SH-SY5Y (cell line): ENCODE data around the gene DOCK2.
A peak's percentile ranks its signal among the peaks of the same experiment; 100 is the strongest.

Experiments
- GATA2 ChIP-seq: IDR thresholded peaks from 2 replicates; pipeline ENCODE4 v1.6.1; 2011; ENCODE audit warnings: mild to moderate bottlenecking, low read depth, low read length
- GATA3 ChIP-seq: IDR thresholded peaks from 2 replicates; pipeline ENCODE4 v1.6.1; 2011; ENCODE audit warnings: low read depth, mild to moderate bottlenecking, low read length, moderate library complexity

The DOCK2 gene

DNA sequence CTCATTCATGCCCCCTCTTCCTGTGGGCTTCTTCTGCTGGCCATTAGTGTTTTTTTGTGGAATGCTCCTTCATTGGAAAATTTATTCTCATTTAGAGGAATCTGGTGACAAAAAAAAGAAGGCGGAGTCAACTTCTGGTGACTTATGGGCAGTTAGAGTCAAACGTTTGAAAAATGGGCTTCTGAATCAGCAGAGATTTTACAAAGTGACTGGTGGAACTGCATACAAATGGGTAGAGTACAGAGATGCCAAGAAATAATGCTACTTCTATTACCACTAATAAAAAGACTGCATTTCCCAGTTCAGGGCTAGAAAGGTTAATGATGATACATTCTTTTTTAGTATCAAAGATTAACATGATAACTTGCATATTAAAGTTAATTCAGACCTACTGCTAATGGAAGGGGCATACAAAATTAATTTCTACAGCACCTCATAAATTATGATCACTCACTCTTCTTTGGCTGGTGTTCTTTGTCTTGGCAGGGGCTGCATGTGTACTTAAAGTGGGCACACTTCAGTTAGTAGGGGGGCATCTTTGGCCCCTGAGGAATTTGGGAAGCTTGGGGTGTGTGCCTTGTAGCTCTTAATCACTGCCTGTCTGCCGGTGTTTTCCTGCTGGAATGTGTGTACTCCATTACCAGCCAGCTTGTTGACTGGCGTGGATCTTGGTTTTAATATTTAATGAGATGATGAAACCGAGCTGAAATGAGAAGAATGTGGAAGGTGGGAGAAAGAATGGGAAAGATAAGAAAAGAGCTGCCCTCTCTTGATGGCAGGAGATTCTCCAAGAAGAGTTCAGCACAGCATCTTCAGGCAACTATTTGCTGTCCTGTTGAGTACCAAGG, 148.9 kb downstream of the DOCK2 start:
- TF ChIP-seq GATA3: no peak
- TF ChIP-seq GATA2: no peak

- TF ChIP-seq GATA3 (no peak), GATA2 (no peak)
Observed at GRCh38 chr5:169788168-169788567, 151.1 kb downstream of the DOCK2 start.

GRCh38 chr5:169789417-169789940, 152.4 kb downstream of the DOCK2 start:
- no peak for TF ChIP-seq GATA3
- no peak for TF ChIP-seq GATA2

GRCh38 chr5:169791251-169791650, 154.2 kb downstream of the DOCK2 start:
- TF ChIP-seq GATA3 (no peak), GATA2 (no peak)

- no peak for TF ChIP-seq GATA3
Observed at GRCh38 chr5:169795338-169795737, 158.3 kb downstream of the DOCK2 start.

DNA sequence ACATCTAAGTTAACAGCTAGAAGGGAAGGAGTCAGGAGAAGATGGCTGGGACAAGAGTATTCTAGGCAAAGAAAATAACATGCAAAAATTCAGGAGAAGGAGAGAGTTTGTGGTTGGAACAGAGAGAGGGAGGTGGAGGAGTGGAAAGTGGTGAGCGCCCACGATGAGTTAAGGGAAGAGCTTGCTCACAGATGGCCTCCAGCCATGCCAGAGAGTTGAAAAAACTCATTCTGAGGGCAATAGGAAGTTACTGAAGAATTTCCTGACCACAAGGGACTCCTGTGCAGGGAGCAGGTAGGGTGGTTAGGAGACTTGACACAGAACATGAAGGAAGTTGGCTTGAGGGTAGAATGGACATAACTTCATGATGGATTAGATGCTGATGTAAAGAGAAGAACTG, 159.7 kb downstream of the DOCK2 start:
- TF ChIP-seq GATA2 (no peak), GATA3 (no peak)

GRCh38 chr5:169797577-169797976, 160.5 kb downstream of the DOCK2 start:
- no peak for TF ChIP-seq GATA2
- TF ChIP-seq GATA3: no peak

GRCh38 chr5:169798438-169798837, 161.4 kb downstream of the DOCK2 start:
- no peak for TF ChIP-seq GATA3
- no peak for TF ChIP-seq GATA2

DNA sequence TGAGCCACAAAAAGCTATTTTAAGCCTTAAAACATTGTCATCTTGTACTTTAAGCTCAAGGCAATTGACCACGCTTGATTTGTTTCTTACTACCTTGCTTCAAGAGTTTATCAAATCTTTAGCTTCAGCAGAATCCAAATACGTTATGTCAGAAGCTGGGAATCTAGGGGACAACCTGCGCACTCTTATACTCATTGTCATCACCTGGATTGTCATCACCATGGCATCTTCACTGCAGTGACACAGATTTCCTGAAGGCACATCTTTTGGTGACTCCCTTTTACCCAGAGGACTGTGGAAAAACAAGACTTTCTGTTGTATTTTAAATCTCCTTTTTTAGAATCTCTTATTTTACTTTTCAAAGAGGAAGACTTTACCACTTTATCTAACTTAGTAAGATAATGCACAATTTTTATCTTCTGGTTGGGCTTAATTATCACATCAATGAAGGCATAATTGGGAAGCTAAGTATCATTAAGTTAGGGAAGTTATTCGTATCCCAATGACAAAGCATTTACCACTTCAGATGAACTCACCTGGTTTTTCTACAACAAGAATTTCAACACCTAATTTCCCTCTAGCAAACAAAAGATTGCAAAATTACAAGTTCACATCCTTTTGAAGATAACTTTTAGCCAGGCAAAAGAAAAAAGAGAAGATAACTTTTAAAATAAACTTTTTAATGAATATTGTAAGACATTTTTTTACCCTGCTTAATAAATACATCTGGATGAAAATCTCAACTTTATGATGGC, 162.0 kb downstream of the DOCK2 start:
- TF ChIP-seq GATA3: no peak
- TF ChIP-seq GATA2: no peak

- TF ChIP-seq GATA3 (no peak), GATA2 (no peak)
Observed at GRCh38 chr5:169801324-169801777, 164.3 kb downstream of the DOCK2 start.

- TF ChIP-seq GATA3 (no peak), GATA2 (no peak)
Observed at GRCh38 chr5:169801781-169802180, 164.7 kb downstream of the DOCK2 start.

GRCh38 chr5:169803077-169803981, 166.3 kb downstream of the DOCK2 start:
- TF ChIP-seq GATA2 (peak; percentile 63), GATA3 (peak; percentile 59)

DNA sequence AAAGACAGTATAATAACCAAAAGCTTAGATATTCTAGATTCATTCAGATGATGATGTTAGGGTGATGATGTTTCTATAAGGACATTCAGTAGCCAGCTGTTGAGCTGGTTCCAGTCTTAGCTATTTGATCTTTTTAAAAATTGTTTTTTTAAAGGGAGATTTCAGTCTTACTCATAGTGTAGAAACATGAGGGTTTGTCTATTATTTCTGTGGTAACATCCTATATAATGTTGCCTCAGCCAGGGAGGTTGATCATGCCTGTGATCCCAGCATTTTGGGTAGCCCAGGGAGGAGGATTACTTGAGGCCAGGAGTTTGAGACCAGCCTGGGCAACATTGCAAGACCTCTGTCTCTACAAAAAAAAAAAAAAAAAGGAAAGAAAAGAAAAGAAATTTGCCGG, 167.8 kb downstream of the DOCK2 start:
- TF ChIP-seq GATA2: no peak
- no peak for TF ChIP-seq GATA3

DNA sequence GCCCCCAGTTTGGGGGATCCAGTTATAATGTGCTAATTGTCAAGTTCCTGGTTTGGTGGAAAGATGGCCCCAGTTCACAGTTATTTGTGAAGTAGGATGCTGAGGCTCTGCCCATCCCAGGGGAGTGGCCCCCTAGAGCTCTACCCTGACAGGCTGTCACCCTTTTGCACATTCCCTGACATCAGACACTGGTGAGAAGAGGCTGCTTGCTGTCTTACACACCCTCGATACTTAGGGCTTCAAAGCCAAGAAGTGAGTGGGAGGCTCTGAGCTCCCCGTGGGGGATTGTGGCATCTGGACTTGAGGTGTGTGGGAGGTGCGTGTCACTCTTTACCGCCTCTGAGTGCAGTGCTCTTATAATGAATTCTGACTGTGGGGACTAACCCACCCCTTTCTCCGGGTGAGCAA, 168.5 kb downstream of the DOCK2 start:
- TF ChIP-seq GATA3 (no peak), GATA2 (no peak)
